H54 (cell line): ENCODE results near the gene MORN3.
"Not testable (repeated sequence)": the region's sequence is repeated elsewhere in the genome, so short reads cannot be mapped to it uniquely, and the experiment has no call there.

ENCODE experiments used
- DNase-seq: peaks from one replicate; pipeline ENCODE4 v3.0.0; 2011; ENCODE audit warnings: low spot score, mixed read lengths; ENCODE audit not compliant: insufficient read length
- FAIRE-seq: peaks from 3 replicates; lab custom pipeline; 2011; peaks lifted over from hg19 to GRCh38; lab: Jason Lieb, UNC
- POLR2A ChIP-seq: IDR thresholded peaks from 2 replicates; pipeline ENCODE4 v1.6.1; 2011; ENCODE audit warnings: low read depth, mild to moderate bottlenecking, low read length

MORN3 gene

GRCh38 chr12:121669521-121669900 lies at the start of gene MORN3:
TSS of gene MORN3 (minus strand) at chr12:121669654. CDS start at chr12:121669483, 171 bp downstream.
- FAIRE-seq (no peak), DNase-seq (no peak)
- TF ChIP-seq POLR2A: no peak

GRCh38 chr12:121718653-121719239 lies 49.3 kb upstream of the MORN3 start:
- no peak for TF ChIP-seq POLR2A
- DNase-seq (no peak), FAIRE-seq (no peak)

GRCh38 chr12:121717041-121717699 lies 47.7 kb upstream of the MORN3 start:
- no peak for TF ChIP-seq POLR2A
- DNase-seq: peak; percentile 67
- FAIRE-seq: peak; percentile 82

- DNase-seq (no peak), FAIRE-seq (no peak)
- TF ChIP-seq POLR2A: no peak
Measured at GRCh38 chr12:121715862-121716435, 46.5 kb upstream of the MORN3 start.

GRCh38 chr12:121715055-121715454 lies 45.6 kb upstream of the MORN3 start:
- not testable (repeated sequence) for FAIRE-seq, DNase-seq

- FAIRE-seq (no peak), DNase-seq (no peak)
- TF ChIP-seq POLR2A: no peak
Measured at GRCh38 chr12:121713793-121714192, 44.3 kb upstream of the MORN3 start.

- no peak for DNase-seq
- FAIRE-seq: no peak
- TF ChIP-seq POLR2A: no peak
Measured at GRCh38 chr12:121713257-121713777, 43.9 kb upstream of the MORN3 start.

GRCh38 chr12:121712461-121713256 lies 43.2 kb upstream of the MORN3 start, which contains the start of gene TMEM120B:
TSS of gene TMEM120B (plus strand) at chr12:121712752. CDS start at chr12:121712896, 144 bp downstream.
- DNase-seq (peak; percentile 70), FAIRE-seq (no peak)
- peak; percentile 84 for TF ChIP-seq POLR2A

- TF ChIP-seq POLR2A: no peak
- DNase-seq (no peak), FAIRE-seq (no peak)
Measured at GRCh38 chr12:121712190-121712460, 42.7 kb upstream of the MORN3 start.

GRCh38 chr12:121711361-121712189 lies 42.1 kb upstream of the MORN3 start:
- no peak for TF ChIP-seq POLR2A
- FAIRE-seq: no peak
- no peak for DNase-seq

GRCh38 chr12:121709478-121709961 lies 40.1 kb upstream of the MORN3 start:
- DNase-seq (no peak), FAIRE-seq (no peak)
- no peak for TF ChIP-seq POLR2A

GRCh38 chr12:121709064-121709424 lies 39.6 kb upstream of the MORN3 start:
- not testable (repeated sequence) for FAIRE-seq, DNase-seq
